ENCODE results near the gene TMTC2.

The TMTC2 gene

DNA sequence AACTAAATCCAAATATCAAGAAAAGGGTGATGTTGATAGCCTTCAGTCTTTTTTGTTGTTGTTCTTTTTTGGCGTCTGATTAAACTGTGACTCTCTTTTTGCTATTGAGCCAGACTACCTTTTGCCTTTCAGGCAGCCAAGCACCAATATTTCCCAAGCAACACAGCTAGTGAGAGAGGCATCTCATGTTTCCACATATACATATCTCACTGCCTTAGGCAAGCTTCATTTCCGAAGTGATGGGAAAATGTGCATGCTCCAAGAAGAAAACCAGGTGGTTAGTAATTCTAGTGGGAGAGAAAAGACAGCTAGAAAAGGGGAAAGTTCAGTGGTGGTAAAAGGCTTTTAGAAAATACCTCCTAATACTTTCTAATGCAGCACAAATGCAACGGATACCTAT is 277.7 kb downstream of the TMTC2 start:
- no peak for DNase-seq

DNA sequence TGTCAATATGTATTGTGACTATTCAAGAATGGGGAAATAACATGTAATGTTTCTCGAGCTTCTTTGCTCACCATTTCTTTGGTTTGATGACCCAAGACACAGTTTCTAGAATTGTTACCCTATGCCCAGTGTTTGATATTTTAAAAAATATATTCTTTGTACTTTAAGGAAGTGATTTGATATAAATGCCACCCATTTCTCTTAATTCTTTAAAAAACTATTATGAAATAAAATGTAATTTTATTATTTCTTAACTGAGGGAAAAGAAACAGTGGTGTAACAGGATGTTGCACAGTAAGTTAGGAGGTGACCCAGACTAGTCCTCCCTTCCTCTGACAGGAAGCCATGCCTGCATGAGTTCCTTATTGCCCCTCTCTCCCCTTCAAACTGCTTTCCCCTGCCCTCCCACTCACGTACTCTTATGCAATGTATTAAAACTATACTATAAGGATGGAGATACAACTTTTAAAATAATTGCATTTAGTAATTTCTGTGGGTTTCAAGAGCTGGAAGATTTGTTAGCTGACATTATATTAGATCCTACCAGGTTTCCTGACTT is 279.4 kb downstream of the TMTC2 start:
- no peak for DNase-seq

DNA sequence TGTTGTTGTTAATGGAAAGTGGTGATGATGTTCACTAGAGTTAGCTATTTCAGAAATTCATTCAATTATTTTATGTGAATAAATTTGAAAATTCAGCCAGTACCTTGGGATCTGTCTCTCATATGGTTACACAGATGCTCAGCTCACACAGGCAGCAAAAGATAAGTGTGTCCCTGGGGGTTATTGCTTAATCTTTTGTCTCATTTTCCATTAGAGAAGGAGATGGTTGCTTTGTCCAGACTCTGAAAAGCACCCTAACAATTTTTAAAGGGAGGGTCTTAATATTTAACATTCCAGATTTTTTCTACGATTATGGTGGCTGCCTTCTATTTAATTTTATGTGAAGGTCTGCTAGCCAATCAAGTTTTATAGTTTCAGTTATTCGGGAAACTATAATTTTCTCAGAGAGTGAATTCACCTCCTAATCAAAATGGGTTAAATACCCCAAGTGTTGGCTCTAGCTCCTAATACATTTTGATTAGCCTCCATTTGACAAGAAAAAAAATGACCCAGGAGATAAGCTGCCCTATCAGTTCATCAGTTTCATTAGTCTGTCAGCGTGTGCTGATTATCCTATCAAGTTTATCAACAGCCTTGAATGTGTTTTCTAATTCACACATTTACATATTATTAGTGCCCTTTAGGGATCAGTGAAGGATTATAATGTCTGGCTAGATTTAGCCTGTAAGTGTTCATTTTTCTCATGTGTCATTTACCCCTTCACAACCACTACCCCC is 282.1 kb downstream of the TMTC2 start:
- no peak for DNase-seq

DNA sequence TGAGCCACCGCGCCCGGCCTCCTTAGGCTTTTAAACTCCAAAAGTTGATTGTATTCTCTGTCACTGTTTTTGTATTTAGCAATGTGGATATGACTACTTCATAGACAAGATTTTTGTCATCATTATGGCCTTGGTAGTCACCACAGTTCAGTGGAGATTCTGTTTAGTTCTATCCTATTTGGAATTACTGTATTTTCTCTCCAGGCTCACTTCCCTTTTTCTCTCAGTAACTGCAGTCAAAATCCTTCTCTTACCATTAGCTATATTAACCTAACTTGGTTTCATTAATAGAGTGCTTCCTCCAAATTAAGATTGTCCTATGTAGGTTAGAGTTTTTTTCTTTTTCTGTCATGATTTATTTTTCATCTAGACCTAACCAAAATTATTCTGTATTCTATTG is 283.9 kb downstream of the TMTC2 start:
- DNase-seq: no peak

DNA sequence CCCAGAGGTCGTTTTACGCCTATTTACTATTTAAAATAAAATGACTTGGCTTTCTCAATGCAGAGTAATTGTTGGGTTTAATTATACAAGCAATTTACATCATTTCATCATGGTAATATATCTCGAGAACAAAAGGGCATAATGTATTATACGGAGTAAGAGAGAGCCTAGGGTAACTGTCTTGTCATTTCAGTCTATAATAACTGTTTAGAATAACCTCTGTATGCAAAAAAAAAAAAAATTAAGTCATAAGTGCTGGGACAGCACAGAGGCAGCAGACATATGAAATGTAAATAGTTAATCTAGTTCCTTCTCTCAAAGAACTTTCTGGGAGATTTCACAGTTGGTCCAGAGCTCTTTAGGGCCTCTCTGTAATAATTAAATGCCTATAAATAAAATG is 284.9 kb downstream of the TMTC2 start:
- DNase-seq: no peak

DNA sequence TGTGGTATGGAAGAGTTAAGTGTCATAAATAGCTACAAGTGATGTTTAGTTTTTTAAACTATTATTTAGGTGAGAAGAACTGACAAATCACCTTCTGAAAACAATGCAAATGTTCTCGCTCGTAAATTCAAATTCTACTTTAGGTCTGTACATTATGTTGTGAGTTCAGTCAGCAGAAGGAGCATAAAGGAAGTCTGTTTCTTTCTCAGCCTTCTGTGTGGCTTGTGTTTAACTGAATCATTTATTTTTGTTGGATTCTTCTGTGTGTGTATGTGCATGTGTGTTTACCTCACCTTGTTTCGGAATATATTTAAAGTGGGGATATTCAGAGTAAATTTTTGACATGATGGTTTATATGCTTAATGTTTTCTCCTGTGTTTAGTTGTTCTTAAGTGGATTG is 285.9 kb downstream of the TMTC2 start:
- DNase-seq: no peak

DNA sequence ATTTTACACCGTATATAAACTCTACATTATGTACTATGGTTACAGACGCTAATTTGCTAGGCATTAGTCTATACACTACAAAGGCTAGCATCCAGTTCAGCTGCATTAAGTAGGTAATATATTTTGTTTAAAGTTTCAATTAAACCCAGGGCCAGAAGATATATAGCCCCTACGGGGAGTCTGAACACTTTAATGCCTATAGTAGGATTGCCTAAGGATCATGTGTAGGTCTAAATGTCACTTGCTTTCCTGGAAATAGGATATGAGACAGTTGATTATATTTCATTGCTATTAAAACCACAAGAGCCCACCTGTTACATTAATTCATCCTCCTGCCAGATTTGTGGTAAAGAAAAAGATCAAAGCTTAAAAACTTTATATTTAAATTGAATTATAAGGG is 286.9 kb downstream of the TMTC2 start:
- no peak for DNase-seq

DNA sequence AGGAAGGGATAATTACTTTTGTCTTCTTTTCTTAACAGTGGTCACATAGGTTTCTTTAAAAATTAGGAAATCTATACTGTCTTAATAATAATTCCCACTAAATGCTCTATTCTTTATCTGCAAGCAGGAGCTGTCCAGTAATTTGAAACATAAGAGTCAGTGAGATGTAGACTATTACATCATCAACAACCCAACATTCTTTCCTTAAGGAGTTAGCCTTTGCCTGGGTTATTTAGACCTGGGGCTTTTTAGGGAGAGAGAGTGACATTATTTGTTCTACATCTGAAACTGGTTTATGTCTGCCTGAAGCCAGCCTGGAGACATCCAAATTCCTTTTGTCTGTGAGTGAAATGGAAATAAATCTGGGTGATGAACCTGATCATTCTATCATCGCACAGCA is 294.4 kb downstream of the TMTC2 start:
- DNase-seq: no peak

DNA sequence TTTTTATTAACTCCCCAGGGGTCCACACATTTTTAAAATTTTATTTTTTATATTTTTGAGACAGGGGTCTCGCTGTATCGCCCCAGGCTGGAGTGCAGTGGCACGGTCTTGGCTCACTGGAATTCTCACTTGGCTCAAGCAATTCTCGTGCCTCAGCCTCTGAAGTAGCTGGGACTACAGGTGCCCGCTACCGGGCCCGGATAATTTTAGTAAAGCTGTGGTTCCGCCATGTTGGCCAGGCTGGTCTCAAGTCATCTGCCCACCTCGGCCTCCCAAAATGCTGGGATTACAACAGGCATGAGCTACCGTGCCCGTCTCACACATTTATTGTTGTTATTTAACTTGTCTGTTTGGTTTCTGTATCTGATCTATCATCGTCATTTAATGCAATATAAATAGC is 307.4 kb downstream of the TMTC2 start:
- no peak for DNase-seq

DNA sequence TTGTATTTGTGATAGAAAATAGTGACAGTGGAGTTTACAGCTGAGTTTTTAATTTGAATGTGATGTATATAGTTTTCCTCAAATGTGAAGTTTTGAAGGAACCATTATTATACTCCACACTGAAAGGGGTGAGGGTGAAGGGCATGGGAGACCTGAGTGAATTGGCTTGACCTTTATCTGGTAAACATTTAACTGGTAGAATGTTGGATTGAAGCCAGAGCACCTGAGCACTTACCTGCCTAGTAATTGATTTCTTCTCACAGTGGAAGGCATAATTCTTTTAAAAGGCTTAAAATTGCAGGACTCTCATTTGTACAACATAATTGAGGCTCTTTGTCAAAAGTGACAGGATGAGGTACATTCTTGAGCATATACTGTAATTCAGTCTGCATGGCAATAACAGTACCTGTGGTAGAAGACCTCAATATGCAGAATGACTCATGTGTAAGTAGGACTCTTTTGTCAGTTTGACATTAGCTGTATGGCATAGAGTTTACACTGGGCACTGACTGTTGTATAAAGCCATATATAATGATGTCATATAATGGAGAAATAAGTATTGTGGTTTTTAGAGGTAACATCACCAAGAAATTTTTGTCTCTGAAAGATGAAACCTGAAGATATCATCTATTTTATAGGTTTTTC is 309.6 kb downstream of the TMTC2 start:
- no peak for DNase-seq

DNA sequence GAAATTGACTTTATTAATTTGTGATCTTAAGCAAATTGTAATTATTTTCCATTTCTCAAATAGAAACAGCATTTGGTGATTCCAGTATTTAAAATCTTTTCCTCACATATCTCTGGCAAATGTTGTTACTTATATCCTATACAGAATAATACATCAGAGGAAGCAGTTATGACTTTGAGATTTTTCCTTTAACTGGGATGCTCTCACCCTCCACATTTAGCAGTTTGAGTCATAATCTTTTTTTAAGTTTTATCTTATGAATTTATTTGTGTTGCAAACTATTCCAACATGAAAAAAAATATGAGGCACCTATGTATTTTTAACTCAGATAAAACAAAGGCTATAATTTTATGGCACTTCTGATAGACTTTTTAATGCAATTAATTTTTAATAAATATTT is 311.8 kb downstream of the TMTC2 start:
- DNase-seq: no peak

DNA sequence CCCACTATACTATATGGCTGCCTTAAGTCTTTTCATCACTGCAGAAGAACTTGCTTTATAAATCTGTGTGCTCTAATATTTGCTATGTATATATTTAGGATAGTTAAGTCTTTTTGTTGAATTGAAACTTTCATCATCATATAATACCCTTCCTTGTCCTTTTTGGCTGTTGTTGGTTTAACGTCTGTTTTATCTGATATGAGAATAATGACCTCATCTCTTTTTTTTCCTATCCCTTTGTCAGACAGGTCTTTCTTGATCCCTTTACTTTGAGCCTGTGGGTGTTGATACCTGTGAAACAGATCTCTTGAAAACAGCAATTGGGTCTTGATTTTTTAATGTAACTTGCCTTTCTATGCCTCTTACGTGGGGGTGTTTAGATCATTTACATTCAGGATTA is 316.3 kb downstream of the TMTC2 start:
- DNase-seq: no peak

DNA sequence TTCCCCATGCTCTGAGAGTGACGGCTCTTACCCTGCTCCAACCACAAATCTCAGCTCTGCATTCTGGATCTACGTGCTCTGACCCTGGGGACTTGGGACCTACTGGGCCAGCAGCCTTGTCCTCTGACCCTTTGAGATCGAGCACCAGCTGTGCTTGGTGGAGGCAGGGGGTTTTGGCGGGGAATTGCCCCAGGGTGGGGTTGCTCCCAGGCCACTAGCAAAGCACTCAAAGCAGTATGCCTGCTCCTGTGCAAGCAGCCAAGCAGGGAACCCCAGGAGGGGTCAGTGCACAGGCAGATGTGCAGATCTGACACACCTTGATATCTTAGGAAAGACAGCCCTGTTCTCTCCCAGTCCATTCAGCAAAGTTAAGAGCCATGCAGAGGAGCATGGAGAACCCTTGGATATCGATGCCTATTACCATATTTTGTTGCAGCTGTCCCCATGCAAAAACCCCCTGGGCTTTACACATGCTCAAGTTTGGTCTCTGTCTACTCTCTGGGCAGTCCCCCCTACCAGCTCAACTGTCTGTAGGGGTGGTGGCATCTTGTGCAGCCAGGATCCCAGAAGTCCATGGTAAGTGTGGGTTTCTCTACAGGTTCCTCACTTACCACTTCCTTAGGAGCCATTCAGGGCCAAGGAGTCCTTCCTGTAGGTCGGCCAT is 319.0 kb downstream of the TMTC2 start:
- DNase-seq: no peak

DNA sequence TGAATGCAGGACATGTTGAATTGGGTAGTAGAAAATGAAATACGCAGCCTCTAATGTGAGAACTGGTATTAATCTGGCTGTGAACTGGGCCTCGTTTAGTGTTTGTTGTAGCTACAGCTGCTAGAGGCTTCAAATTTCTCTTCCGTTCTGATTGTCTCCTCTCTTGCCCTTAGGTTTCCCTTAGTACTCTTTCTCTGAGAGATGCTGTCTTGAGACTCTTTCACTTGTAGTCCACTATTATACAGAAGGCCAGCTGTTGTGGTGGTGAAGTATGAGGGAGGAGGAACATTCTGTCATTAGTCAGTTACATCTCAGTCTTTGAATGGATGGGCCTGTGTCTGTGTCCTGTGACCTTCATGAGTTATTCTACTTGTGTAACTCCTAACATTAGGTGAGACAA is 322.0 kb downstream of the TMTC2 start:
- DNase-seq: no peak

DNA sequence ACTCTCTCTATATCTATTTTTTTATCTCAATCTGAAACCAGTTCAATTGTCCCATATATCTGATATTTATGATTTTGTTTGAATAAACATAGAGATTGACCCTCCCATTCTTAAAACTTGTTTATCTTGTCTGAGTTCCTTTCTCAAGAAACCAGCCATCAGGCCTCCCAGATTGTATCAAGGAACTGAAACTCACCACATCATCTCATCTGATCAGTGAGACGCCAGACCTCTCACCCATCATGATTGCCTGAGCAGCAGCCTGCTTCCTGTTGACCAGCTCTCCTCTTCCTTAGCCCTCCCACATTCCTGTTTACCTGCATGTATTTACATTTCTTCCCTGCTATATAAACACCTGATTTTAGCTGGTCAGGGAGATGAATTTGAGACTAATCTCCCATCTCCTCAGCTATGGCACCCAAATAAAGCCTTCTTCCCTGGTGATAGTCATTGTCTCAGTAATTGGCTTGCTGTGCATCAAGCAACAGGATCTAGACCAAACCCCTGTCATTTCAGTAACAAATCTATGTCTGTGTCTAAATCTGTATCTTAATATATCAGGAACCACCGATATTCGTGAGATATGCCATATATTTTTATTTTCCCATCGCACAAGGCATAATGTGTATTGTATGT is 323.6 kb downstream of the TMTC2 start:
- no peak for DNase-seq

DNA sequence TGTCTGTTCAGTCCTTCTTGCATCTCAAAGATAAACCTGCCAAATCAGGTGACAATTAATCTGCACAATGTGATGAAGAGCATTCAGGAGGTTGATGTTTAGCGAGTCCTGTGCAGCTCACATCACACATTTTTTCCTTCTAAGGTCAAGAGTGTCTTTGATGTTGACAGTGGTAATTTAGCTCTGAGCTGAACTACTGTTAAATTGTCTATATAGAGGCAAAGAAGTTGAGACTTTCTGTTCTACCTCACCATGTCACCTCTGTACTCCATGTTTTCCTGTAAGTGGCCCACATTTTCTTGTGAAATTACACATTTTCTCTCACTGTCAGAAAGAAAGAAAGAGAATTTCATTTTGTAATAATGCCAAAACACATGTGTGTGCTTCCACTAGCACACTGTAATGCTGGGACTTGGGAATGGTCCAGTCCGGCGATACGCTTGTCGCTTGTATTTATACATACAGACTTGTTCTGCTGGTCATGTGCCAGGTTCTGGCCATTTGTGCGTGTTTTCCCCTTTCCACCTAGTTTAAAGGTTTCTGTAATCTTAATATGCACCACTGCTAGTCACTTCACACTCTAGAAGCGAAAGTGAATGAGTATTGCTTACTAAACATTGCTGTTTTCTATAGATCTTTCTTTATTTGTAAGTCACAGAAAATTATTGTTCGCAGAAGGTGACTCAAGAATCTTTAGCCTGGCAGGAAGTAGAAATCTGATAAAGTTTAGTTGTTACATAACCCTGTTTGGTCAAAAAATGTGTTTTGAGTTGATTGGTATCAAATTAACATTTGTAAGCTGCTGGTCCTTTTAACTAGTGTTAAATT is 328.9 kb downstream of the TMTC2 start:
- no peak for DNase-seq

DNA sequence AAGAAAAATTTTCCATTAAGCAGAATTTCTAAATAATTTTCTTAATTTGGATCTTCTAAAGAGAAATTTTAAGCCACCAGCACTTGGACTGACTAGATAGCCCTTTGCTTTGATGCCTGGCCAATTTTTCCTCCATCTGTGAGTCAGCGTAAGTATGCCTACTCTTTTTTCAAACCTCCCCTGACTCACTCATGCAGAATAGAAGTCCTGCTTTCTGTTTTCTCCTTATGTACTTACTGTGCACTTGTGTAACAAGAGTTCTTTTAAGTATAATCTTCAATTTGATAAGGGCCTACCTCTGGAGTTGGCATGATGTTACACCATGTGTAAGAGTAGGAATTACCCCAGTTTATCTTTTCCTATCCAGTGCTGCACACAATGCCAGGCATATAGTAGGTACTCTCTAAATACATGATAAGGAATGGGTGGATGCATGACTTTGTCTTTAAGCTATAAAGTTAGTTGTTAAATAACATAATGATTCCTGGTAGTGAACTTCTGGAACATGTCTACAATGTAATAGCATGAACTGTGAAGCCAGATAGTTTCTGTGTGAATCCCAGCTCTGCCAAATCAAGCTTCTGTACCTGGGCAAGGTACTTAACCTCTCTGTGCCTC is 329.6 kb downstream of the TMTC2 start:
- DNase-seq: no peak

DNA sequence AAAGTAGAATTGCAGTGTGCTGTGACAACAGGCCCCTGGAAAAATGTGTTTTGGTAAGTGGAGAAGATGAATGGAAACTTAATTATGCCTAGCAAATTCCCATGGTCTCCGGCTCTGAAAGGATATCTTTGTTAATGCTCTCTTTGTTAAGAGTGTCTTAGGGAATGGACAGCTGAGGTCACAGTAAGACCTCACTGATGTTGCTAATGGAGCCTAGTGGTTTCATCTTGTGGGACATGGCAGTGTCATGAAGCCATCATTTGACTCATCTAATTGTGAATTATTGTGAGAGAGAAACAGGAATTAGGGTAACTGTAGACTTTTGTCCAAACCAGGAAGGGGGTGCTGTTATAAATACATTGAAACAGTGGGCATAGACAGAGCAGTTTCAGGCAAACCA is 330.3 kb downstream of the TMTC2 start:
- no peak for DNase-seq

DNA sequence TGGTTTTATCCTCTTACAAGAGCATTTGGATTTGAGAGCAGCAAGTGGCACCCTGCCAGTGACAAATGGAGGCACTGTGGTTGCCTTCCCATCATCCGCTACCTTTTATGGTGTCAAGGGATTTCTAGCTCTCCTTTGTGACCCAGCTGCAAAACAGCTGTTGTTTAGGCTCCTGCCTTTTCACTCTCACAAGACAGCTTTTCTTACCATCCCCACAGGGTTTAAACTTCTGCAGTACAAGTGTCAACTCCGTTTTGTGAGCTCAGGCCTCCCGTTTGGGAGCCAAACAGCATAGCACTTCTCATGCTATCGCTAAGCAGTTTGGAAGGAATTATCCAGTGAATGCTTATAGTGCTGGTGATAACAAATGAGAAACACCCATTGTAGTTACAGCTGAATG is 331.4 kb downstream of the TMTC2 start:
- no peak for DNase-seq

DNA sequence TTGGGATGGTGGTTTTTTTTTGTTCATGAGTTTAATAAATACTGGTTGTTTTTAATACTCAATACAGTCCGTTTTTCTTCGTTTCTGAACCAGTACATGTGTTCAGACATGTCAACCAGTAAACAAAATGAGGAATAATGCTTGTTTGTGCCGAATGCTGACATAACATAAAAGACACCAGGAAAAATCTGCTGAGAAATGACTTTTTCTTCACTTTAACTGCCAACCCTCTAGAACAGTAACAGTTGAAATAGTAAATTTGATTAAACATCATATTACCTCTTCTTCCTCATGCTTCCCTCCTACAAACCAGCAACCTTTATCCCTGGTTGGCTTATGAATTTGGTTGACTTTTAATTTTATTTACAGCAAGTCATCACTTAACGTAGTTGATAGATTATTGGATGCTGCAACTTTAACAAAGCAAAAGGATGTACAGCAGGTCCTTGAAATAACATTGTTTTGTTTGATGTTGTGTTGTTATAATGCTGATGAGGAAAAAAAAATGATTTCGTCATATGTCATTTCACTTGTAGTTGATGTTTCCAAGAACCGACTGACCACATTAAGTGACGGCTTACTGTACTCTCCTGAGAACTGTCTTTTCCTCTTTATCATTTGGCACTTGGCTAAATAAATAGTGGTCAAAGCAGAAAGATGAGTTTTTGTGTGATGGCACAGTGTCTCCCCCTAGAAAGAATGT is 340.5 kb downstream of the TMTC2 start:
- DNase-seq: no peak

DNA sequence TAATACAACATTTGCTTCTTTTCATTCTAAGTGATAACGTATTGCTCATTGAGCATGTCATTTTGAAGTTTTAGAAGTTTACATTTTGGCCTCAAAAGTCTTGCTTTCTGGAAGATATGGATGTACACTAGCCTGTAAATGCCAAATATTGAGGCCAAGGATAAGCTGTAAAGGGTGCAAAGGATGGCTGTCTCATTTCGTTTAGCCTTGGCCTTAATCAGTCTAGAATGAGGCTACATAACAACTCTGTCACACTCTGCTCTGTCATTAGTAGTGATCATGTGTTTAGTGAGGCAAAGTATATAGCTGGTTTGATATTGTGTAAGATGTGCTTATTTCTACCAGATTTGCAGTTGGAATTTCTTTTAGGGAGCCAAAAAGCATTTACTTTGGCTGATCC is 344.5 kb downstream of the TMTC2 start:
- no peak for DNase-seq

DNA sequence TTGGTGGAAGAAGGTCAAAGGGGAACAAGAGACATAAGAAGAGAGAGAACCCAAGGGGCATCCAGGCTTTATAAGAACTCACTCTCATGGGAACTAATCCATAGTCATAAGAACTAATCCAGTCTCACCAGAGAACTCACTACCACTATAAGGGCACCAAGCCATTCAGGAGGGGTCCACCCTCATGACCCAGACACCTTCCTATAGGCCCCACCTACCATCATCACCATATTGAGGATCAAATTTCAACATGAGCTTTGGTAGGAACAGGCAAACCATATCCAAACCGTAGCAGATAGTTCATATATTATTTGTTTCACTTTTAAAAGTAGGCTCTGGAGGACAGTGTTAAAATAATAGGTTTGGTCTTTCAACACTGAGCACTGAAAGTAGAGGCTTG is 350.1 kb downstream of the TMTC2 start:
- no peak for DNase-seq

Measured in stimulated activated CD4-positive, alpha-beta T cell treated with anti-CD3 and anti-CD28 coated beads, Interleukin-12 subunit alpha, Interleukin-12 subunit beta, amount 100 ng/mL, for 4 hours (primary cell).